GM19238 (cell line): Measurements from ENCODE around the gene CD1E.
"Not testable (repeated sequence)": the region's sequence is repeated elsewhere in the genome, so short reads cannot be mapped to it uniquely, and the experiment has no call there.

Source experiments
- DNase-seq: peaks from one replicate; pipeline ENCODE4 v3.0.0; 2011; ENCODE audit warnings: low spot score; ENCODE audit not compliant: insufficient read length

The CD1E gene

DNA sequence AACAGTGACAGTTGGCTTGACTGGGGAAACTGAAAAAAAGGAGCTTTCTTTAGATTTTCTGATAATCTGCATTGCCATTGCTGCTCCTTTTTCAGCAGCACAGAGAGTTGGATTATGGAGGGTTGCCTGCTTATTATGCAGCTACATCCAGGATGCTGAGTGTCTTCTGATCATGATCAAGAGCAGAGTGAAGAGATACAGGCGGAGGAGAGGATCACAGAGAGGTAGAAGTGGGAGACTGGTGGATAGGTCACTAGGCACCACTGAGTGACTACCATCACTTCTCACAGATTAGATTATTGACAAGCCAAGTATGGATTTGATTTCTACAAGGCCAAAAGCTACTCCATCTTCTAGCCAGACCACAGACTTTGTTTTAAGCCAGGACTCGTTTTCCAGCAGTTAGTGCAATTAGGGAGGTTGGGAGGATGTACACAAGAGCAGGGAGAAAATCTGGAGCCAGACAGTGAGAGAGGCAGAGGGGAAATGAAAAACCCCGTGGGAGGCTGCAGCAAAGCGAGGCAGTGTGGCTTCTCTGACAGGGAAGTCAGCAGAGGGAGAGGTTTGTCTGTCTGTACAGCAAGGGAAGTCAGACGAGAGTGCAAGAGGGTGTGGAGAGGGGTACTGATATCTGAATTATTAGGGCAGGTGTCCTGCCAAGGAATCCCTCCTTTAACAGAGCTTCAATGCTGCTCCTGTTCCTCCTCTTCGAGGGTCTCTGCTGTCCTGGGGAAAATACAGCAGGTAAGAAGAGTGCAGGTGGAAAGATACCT is at the start of gene CD1E:
Gene CD1E (plus strand): TSS at position 592 of the 773 bp plus-strand sequence. CDS start 95 bp downstream, at position 687.
- DNase-seq: no peak

- DNase-seq: no peak
These were observed 43.1 kb upstream of the CD1E start for GRCh38 chr1:158310623-158311022.

GRCh38 chr1:158311066-158311465 is 42.6 kb upstream of the CD1E start:
- DNase-seq: no peak

DNA sequence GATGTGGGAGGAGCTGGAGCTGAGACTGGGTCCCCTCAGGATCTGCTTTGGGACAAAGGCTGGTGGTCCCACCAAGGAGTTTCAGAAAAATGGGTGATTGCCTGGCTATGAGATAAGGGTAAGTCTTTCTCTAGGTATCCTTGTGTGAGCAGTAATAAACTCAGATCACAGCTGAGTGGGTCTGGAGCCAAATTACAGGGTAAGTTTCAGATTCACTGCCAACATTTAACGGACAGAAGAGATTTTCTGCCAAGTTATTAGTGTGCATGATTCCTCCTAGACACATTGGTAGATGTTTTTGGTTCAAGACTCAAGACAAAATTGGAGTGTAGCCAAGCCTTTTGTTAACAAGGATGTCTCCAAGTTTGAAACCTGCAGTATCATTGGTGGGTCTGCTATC is 29.8 kb upstream of the CD1E start:
- no peak for DNase-seq

GRCh38 chr1:158324395-158324794 is 29.3 kb upstream of the CD1E start:
- DNase-seq: no peak

DNA sequence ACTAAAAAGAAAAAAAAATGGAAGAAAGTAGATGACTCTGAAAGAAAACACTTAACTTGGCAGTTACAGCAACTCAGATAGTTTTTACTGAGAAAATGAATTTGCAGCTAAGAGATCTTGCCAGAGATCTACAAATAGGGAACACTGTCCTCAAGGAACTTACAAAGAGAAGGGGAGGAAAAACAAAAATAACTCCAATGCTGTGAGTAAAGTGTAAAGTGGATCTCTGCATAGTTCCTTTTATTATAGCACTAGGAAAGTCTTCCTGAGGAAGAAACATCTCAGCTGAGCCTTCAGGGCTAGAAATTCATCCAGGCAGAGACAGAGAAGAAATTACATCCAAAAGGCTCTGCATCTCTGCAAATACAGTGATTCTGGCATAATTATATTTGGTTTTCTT is 26.2 kb upstream of the CD1E start:
- DNase-seq: no peak

- DNase-seq: no peak
These were observed 25.3 kb upstream of the CD1E start for GRCh38 chr1:158328426-158328825.

- no peak for DNase-seq
These were observed 24.4 kb upstream of the CD1E start for GRCh38 chr1:158329300-158329699.

- DNase-seq: no peak
These were observed 24.0 kb upstream of the CD1E start for GRCh38 chr1:158329733-158330132.

- DNase-seq: no peak
These were observed 23.1 kb upstream of the CD1E start for GRCh38 chr1:158330391-158331105.

GRCh38 chr1:158331106-158331425 is 22.6 kb upstream of the CD1E start:
- no peak for DNase-seq

- no peak for DNase-seq
These were observed 22.1 kb upstream of the CD1E start, which contains the start of gene CD1B for GRCh38 chr1:158331481-158332150. Gene CD1B (minus strand): TSS chr1:158331531. CDS start chr1:158331423, 108 bp downstream.

GRCh38 chr1:158333405-158334155 is 20.1 kb upstream of the CD1E start:
- no peak for DNase-seq

GRCh38 chr1:158334526-158335212 is 19.0 kb upstream of the CD1E start:
- DNase-seq: no peak

- no peak for DNase-seq
These were observed 18.5 kb upstream of the CD1E start for GRCh38 chr1:158335213-158335532.

GRCh38 chr1:158336413-158336812 is 17.3 kb upstream of the CD1E start:
- DNase-seq: not testable (repeated sequence)

DNA sequence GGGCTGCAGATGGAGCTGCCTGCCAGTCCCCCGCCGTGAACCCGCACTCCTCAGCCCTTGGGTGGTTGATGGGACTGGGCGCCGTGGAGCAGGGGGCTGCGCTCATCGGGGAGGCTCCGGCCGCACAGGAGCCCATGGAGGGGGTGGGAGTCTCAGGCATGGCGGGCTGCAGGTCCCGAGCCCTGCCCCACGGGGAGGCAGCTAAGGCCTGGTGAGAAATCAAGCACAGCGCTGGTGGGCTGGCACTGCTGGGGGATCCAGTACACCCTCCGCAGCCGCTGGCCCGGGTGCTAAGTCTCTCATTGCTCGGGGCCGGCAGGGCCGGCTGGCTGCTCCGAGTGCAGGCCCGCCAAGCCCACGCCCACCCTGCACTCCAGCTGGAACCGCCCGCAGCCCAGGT is 4.7 kb upstream of the CD1E start:
- not testable (repeated sequence) for DNase-seq

DNA sequence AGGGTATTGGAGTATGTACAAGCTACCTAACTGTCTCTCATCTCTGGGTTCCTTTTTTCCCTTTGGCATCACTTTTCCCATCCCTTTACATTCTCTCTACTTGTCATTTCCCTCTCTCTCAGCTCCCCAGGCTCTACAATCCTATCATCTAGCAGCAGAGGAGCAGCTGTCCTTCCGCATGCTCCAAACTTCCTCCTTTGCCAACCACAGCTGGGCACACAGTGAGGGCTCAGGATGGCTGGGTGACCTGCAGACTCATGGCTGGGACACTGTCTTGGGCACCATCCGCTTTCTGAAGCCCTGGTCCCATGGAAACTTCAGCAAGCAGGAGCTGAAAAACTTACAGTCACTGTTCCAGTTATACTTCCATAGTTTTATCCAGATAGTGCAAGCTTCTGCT is 561 bp downstream of the CD1E start:
- no peak for DNase-seq

GRCh38 chr1:158355773-158356285 is 2.1 kb downstream of the CD1E start:
- no peak for DNase-seq

- DNase-seq: no peak
These were observed 2.9 kb downstream of the CD1E start for GRCh38 chr1:158356616-158357015.

- no peak for DNase-seq
These were observed 3.7 kb downstream of the CD1E start for GRCh38 chr1:158357441-158357840.
